NCI-H460 (cell line): ENCODE results near the gene PHACTR1. TPM values are rescaled to one million over a fixed set of nuclear protein-coding genes. Genes with fewer than 3 reads are reported as not detected.

ENCODE experiments used
- DNase-seq: peaks from one replicate; pipeline ENCODE4 v3.0.0-alpha.2; 2016; ENCODE audit warnings: low read depth; ENCODE audit errors: extremely low read depth
- total RNA-seq: library from RNA; depleted of rRNA; stranded (reverse); fragments of >200 nt; shearing (Covaris generic); gene quantifications from 2 replicates; pipeline ENCODE4 v1.2.3, GENCODE V29; 2014

Gene PHACTR1
- total RNA-seq, 1 experiment from 2014 or later: not detected

- no peak for DNase-seq
Observed at GRCh38 chr6:12976366-12976765, 259.8 kb downstream of the PHACTR1 start.

- DNase-seq: no peak
Observed at GRCh38 chr6:12977206-12977605, 260.6 kb downstream of the PHACTR1 start.

DNA sequence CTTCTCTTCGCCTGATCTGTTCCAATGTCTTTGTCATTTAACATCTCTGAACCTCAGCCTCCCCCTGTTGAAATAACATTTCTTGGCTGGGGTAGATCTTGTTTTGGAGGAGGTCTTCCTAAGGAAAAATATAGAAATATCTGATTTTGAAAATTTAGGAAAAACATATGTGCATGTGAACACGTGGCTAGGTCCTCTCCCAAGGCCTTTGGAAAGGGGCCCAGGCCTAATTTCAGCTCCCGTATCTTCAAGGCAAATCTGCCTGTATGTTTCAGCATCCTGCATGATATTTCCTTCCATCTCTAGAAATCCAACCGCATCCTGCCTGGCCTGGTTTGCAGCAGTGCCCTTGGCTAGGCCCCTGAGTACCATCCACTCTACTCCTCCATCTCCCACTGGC is 261.2 kb downstream of the PHACTR1 start:
- DNase-seq: no peak

DNA sequence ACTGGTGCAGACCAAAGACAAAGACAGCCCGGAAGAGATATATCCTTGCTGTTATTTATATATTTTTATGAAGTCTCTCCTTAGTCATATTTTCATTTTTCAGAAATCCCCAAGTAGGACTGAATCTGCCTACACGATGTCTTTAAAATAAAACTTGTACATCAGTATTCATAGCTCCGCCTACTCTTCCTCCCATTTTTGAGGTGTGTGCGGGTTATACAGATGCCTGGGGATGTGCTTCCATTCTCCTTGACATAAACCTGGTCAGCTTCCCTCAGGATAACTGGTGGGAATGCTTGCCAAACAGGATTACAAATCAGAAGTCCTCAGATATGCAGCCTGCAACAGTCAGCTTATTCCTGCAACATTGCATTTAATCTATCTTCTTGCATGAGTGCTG is 264.2 kb downstream of the PHACTR1 start:
- no peak for DNase-seq

DNA sequence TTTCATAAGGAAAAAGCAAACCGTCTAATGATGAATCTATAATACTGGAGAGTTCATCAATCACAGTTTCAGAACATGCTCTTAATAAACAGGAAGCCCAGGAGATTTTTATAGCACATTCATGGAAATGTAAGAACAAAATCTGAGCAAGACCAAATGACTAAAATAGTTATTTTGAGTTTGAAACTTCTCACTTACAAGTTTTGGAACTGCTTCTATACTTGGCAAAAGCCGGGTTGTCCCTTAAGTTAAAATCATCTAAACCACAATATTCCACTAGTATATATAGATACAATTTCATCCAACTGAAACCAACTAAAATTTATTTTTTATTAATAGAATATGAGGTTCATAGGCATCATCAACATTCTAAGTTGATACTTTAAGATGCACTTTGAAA is 268.2 kb downstream of the PHACTR1 start:
- DNase-seq: no peak

DNA sequence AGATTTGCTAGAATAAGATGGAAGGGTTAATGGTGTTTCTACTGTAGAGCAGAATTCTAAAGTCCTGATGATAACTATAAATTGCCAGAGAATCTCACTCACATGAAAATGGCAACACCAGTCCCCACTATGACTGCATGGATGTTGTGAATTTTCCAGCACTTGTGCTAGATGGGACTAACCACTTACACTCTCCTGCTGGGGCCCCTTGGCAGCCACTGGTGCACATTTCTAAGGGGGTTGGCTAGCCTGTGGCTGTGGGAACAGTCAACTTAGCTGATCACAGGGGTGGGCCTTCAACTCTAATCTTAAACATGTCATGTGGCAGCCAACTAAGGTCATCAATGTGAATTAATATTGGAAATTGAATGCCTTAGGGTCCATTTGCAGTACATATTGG is 271.2 kb downstream of the PHACTR1 start:
- no peak for DNase-seq

- no peak for DNase-seq
Observed at GRCh38 chr6:12990162-12990561, 273.6 kb downstream of the PHACTR1 start.

GRCh38 chr6:12991435-12991834 is 274.9 kb downstream of the PHACTR1 start:
- no peak for DNase-seq

- no peak for DNase-seq
Observed at GRCh38 chr6:12992770-12993169, 276.2 kb downstream of the PHACTR1 start.

DNA sequence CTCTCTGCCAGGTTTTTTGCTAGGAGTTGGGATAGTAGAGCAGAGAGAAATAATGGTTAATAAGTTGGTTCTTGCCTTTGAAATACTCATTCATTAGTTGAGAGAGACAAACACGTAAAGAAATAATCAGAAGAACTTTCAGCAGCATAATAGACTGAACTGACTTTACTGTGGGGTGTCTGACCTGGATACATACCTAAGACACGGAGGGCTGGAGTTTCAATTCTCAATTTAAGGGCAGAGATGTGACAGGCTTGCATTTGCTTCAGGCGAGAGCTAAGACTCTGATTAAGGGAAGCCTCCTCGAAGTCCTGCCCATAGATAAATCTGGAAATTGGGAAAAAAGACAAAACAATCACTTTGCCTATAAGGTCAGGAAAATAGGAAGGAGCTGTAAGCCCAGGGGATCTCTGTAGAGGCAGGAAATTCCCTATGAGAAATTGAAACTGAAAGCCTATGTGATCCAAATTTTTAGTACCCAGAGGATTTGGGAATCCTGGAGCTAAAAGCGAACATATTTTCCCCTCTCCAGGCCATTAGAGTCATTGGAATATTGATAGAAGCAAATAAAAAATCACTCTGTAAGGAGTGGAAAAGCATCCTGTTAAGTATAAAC is 276.8 kb downstream of the PHACTR1 start:
- no peak for DNase-seq

DNA sequence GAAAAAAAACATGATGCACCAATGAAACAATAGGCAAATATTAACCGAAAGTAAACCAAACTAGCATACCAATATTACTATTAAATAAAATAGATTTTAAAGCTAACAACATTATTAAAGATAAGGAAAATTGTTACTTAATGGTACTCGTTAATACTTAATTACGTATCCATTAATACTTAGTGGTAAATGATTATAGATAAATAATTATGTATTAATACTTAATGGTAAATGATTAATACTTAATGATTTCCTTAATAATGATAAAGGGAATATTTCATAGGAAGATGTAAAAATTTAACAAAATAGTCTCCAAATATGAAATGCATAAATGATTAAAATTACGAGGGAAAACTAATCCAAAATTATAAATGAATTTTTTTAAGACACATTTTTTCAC is 278.9 kb downstream of the PHACTR1 start:
- no peak for DNase-seq

- no peak for DNase-seq
Observed at GRCh38 chr6:13000537-13000936, 284.0 kb downstream of the PHACTR1 start.

DNA sequence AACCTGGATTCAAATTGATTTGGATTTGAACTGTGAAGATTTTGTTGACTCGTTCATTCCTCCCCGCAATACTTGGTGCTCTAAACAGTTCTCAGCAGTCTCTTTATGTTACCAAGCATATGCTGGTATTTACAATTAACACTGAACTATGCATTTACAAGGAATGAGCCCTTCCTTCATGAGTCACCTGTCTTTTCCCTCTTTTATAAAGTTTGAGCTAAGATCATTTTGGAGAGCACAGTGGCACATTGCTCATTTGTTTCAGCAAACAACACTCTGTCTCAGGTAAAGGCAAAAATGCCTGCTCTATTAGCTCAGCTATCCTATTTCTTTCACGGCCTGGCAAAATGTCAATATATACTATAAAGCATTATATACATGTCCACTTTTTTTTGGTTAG is 285.4 kb downstream of the PHACTR1 start:
- DNase-seq: no peak

- DNase-seq: no peak
Observed at GRCh38 chr6:13004601-13005000, 288.0 kb downstream of the PHACTR1 start.

DNA sequence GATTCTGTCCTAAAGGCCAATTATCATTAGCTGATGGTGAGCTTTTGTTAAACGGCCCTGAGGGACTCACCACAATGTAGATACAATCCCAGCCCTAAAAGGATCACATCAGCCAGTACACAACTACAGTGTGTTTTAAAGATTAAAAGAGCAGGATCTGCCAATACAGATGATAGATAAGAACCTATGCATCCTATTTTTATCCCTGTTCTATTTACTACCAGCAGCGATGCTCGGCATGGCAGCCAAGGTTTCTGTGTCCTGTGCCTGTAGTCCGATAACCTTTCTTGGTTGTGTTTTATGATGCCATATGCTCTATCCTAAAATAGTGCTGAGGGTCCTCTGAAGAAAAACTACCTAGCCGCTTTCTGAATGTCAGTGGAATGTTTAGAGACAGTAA is 289.4 kb downstream of the PHACTR1 start:
- no peak for DNase-seq

DNA sequence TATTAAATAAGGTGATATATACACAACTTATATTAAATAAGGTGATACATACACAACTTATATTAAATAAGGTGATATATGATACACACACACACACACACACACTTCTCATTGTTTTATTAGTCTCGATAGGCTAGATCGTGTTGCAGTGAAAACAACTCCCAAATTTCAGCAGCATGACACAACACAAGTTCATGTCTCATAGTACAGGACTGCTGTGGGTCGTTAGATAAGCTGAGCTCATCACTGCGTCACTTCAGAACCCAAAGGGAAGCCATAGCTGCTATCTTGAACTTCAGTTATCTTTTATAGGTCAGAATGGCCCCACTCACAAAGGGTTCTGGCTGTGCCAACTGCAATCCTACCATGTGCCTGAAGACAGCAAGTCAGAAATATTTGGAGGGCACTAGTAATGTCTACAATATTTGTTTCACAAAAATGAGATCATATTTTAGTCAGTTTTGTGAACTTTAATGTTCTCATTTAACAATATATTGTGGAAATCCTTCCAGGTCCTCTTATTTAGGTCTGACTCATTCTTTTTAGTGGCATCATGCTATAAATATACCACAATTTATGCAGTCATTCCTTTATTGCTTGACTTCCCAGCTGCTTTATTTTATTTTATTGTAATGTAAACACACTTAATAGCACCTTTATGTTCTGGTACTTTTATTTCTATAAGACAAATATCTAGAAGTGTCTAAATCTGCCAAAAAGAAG is 290.2 kb downstream of the PHACTR1 start:
- no peak for DNase-seq

DNA sequence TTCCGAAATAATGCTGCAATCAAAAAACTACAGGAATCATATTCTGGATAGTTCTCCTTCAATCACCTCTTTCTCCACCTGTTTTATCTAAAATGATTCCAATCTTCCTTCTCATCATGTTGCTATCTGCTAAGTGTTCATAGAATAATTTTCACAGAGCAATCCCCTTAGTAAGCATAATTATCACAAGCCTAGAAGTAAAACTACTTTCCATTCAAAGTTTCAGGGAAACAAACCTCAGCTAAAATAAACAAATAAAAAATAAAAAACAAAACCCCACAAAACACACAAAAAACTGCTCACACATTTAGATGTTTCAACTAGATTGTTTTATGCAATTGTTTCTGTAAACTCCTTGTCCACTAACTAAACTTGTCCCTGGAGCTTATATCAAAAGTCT is 291.2 kb downstream of the PHACTR1 start:
- no peak for DNase-seq

- no peak for DNase-seq
Observed at GRCh38 chr6:13009031-13009430, 292.5 kb downstream of the PHACTR1 start.

GRCh38 chr6:13009461-13009860 is 292.9 kb downstream of the PHACTR1 start:
- DNase-seq: no peak

DNA sequence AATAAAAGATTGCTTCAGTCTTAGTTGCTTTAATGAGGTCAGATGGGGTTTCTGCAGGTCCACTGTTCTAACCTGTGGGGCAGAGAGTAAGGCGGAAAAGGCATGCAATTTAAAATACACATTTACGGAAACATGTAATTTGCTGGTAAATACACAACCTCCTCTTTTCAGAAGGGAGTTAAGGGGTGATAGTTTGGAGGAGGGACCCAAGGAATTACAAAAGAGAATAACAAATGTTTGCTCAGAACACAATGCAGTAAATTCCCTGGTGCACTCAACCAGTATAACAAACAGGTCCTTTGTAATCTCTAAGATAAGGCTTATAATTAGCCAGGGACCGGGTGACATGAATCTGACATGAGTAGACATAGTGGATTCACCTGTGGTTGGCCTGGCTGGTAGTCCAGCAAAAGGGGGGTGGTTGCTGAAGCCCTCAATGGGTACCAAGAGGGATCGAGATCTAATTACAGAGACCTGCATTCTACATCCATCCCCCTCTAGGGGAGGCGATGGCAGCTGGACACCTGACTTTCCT is 295.1 kb downstream of the PHACTR1 start:
- no peak for DNase-seq

GRCh38 chr6:13012296-13012695 is 295.7 kb downstream of the PHACTR1 start:
- no peak for DNase-seq

DNA sequence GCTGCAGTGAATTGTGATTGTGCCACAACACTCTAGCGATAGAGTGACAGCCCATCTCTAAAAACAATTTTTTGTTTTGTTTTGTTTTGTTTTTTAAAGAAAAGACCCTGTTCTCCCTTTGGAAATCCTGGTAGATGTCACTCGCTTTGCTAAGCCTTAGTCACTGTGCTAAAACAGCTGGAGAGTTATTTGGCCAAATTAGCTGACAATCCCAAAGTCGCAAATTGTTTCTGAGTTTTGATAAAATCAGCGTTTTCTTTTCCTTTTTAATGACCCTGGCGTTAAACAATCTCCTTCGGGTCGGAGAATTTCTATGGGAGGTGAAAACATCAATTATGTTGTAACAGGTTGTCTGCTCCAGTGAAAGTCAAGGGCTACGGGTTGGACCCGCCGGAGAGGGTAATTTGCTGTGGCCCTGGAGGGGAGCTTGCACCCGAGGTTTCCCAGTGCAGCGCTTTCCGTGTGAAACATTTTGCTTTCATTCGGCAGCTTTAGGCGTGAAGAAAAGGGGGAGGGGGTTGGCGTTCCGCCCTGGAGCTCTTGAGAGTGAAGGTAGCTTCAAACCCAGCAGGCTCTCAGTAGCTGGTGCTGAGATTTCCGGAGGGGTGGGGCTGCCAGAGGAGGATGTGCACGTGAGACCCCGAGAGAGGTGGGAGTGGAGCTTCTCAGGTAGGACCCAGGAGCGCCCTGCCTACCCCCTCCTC is 296.6 kb downstream of the PHACTR1 start:
- DNase-seq: no peak
